Mesenteric fat pad (tissue), 1 donor: ENCODE results near the gene TADA3. TPM values are rescaled to one million over a fixed set of nuclear protein-coding genes. Genes with fewer than 3 reads are reported as not detected.

Experiments
- DNase-seq: peaks from one replicate; pipeline ENCODE4 v3.0.0-alpha.2; 2020; ENCODE audit warnings: low spot score
- total RNA-seq: library from RNA; stranded (reverse); fragmentation: NEBNext Ultra II Directional; extraction: Animal tissue kit (Norgen Biotek cat#: 25700); gene quantifications from one replicate; pipeline ENCODE4 v1.2.1, GENCODE V29; 2021
- donor health status: DM: yes; HTN: yes; CAD: no.

Gene TADA3
- total RNA-seq, 1 donor from 2014 or later = 40.4 TPM

- DNase-seq = peak; percentile 92
Observed at GRCh38 chr3:9809615-9810432, 17.6 kb upstream of the TADA3 start, which contains the start of gene TTLL3. Gene TTLL3, plus strand, starts transcription at chr3:9810262. Its CDS starts 400 bp downstream, at chr3:9810662.

GRCh38 chr3:9809239-9809614 lies 17.0 kb upstream of the TADA3 start:
- DNase-seq = no peak

- no peak for DNase-seq
Observed at GRCh38 chr3:9808345-9809037, 16.2 kb upstream of the TADA3 start.

GRCh38 chr3:9807981-9808344 lies 15.7 kb upstream of the TADA3 start:
- no peak for DNase-seq

- DNase-seq = no peak
Observed at GRCh38 chr3:9806688-9807589, 14.7 kb upstream of the TADA3 start.

- no peak for DNase-seq
Observed at GRCh38 chr3:9806137-9806536, 13.9 kb upstream of the TADA3 start.

- no peak for DNase-seq
Observed at GRCh38 chr3:9804996-9805395, 12.7 kb upstream of the TADA3 start.

GRCh38 chr3:9803494-9803893 lies 11.2 kb upstream of the TADA3 start:
- DNase-seq = no peak

GRCh38 chr3:9800529-9800928 lies 8.3 kb upstream of the TADA3 start:
- DNase-seq = no peak

GRCh38 chr3:9797196-9797945 lies 5.1 kb upstream of the TADA3 start:
- no peak for DNase-seq

- no peak for DNase-seq
Observed at GRCh38 chr3:9795207-9795606, 2.9 kb upstream of the TADA3 start.

GRCh38 chr3:9794400-9794799 lies 2.1 kb upstream of the TADA3 start:
- DNase-seq = no peak

- peak; percentile 96 for DNase-seq
Observed at GRCh38 chr3:9793161-9793781, 998 bp upstream of the TADA3 start.

- no peak for DNase-seq
Observed at GRCh38 chr3:9791790-9792404, 376 bp downstream of the TADA3 start.

- no peak for DNase-seq
Observed at GRCh38 chr3:9791127-9791526, 1.1 kb downstream of the TADA3 start.

- DNase-seq = no peak
Observed at GRCh38 chr3:9787714-9788113, 4.6 kb downstream of the TADA3 start.

- no peak for DNase-seq
Observed at GRCh38 chr3:9786825-9787669, 5.2 kb downstream of the TADA3 start.

- no peak for DNase-seq
Observed at GRCh38 chr3:9786209-9786739, 6.0 kb downstream of the TADA3 start.

GRCh38 chr3:9785602-9786001 lies 6.7 kb downstream of the TADA3 start:
- DNase-seq = no peak
